ENCODE measurements around the gene PDGFRB. TPM values are rescaled to one million over a fixed set of nuclear protein-coding genes. Genes with fewer than 3 reads are reported as not detected.

The PDGFRB gene
- total and polyA plus RNA-seq, 9 of the 15 experiments (the other 6 are each of a cell fraction or from before 2014, with no cell fraction given): 0.01 to 1.5 (median 0.09) TPM; not detected in 3

DNA sequence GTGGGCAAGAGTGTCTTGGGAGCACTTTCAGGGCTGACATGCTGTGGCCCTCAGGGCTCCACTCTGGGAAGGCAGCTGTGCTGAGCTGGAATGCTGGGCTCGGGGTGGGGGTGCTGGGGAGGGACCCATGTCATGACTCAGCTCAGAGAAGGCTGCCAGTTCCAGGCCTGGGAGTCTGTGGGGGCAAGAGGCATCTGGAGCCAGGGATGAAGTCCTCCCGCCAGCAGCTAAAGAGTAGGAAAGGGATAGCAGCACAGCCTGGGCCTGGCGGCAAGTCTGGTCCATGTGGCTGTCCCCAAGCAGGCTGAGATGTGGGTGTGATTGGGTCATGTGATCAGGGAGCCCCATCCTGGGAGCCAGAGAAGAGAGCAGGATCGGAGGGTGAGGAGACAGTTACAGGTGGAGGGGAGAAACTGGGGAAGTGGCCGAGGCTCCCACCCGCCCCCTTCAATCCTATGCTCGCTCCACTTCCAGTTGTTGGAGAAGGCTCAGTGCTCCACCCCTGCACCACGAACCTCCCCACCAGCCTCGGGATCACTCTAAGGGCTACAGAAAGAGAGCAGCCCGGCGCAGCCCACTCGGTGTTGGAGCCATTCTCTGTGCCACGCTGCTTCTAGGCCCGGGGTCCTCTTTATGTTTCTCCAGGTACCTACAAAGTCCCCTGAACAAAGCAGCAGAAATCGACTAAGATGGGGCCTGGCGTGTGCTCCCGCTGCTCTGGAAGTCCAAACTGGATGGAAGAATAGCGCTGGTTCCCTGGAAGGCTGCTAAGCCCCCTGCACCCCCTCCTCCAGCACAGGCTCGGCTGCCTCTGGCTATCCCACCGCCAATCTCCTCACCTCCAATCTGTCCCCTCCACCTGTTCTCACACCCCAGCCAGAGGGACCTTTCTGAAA lies 12.0 kb downstream of the PDGFRB start:
- WGBS (ENCODE audit: insufficient coverage, low coverage, missing lambda C conversion rate): 69% methylated on average over 18 of the region's 20 CpGs
- ATAC-seq: peak; percentile 56
- peak overlapping the region; percentile 71 for H3K4me2 ChIP-seq (ENCODE audit: insufficient read depth, low read length)
- no peaks in the 10 kb centered on the region for H3K9me3 ChIP-seq (replicated peaks; ENCODE audit: control insufficient read depth, insufficient read depth, low read depth, low read length)
- H3K79me2 ChIP-seq (ENCODE audit: control insufficient read depth, insufficient read depth, low read length): no peaks in the 10 kb centered on the region
- CTCF ChIA-PET (ENCODE audit: low intra/inter-chr PET ratio): no interaction called here
- no peaks in the 10 kb centered on the region for H3K36me3 ChIP-seq (ENCODE audit: control insufficient read depth, insufficient read depth, low read length)
- 0 out of 5 replicates have a peak, but pooled peaks cover 0 to 6% of the 10 kb centered on the region in 2 experiments for H3K27me3 ChIP-seq (ENCODE audit: control insufficient read depth in 2 of 2, insufficient read depth in 2 of 2, low read length in 2 of 2)
- no peaks in the 10 kb centered on the region for H3K9me1 ChIP-seq (ENCODE audit: control insufficient read depth, insufficient read depth, low read length)
- in situ Hi-C loops (cut with MboI) (no loop called here), intact Hi-C loops (cut with micrococcal nuclease) (no loop called here)
- peak overlapping the region; percentile 54; the same call in 2 of the 3 replicates for H3K27ac ChIP-seq (ENCODE audit: extremely low read depth, low read depth, low read length)
- peaks cover 30 to 40% of the 10 kb centered on the region in 2 experiments for H3K4me1 ChIP-seq (replicated peaks in 1 of 2; ENCODE audit: control insufficient read depth in 2 of 2, insufficient read depth in 2 of 2, low read length in 2 of 2)
- POLR2A ChIA-PET: interaction anchor here (0.6 to 1.0 kb wide), 2 partner anchors 10 to 254 kb away, joined by 3 to 4 read pairs; no protein-coding TSS in a partner anchor
- H4K20me1 ChIP-seq (replicated peaks; ENCODE audit: control insufficient read depth, insufficient read depth, low read length): no peaks in the 10 kb centered on the region
- no TSS peak for BruUV-seq (replicated peaks)
- H3K9ac ChIP-seq (ENCODE audit: insufficient read depth in 1 of 2, low read depth in 2 of 2, low read length in 2 of 2): peak overlapping the region in 1 of 2 experiments; percentile 77; a peak in 2 of 4 replicates
- peak; percentile 37 to 62 (median 52) for DNase-seq (ENCODE audit: extremely low read depth in 1 of 4, low spot score in 3 of 4)
- peak overlapping the region; percentile 78 for H2AFZ ChIP-seq (ENCODE audit: low read depth, low read length)
- H3K4me3 ChIP-seq: no peak overlapping the region
- no peak for FAIRE-seq
- TF ChIP-seq, protein P1, sequence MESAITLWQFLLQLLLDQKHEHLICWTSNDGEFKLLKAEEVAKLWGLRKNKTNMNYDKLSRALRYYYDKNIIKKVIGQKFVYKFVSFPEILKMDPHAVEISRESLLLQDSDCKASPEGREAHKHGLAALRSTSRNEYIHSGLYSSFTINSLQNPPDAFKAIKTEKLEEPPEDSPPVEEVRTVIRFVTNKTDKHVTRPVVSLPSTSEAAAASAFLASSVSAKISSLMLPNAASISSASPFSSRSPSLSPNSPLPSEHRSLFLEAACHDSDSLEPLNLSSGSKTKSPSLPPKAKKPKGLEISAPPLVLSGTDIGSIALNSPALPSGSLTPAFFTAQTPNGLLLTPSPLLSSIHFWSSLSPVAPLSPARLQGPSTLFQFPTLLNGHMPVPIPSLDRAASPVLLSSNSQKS (CRISPR knock-in tag; IDR thresholded peaks at IDR 0.05): no peak
- TF ChIP-seq, protein P2, sequence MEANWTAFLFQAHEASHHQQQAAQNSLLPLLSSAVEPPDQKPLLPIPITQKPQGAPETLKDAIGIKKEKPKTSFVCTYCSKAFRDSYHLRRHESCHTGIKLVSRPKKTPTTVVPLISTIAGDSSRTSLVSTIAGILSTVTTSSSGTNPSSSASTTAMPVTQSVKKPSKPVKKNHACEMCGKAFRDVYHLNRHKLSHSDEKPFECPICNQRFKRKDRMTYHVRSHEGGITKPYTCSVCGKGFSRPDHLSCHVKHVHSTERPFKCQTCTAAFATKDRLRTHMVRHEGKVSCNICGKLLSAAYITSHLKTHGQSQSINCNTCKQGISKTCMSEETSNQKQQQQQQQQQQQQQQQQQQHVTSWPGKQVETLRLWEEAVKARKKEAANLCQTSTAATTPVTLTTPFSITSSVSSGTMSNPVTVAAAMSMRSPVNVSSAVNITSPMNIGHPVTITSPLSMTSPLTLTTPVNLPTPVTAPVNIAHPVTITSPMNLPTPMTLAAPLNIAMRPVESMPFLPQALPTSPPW (CRISPR knock-in tag; IDR thresholded peaks at IDR 0.05): peak; percentile 24; the same call in 1 of the 2 replicates
- TF ChIP-seq SIRT6 (IDR thresholded peaks at IDR 0.05; ENCODE audit: low read depth, low read length) (no peak), ZNF589 (CRISPR knock-in tag; IDR thresholded peaks at IDR 0.05; ENCODE audit: low read depth) (peak; percentile 88), KLF16 (IDR thresholded peaks at IDR 0.05) (no peak), MCM3 (IDR thresholded peaks at IDR 0.05) (no peak), SMARCE1 (IDR thresholded peaks at IDR 0.05) (no peak)
- TF ChIP-seq, protein P3, sequence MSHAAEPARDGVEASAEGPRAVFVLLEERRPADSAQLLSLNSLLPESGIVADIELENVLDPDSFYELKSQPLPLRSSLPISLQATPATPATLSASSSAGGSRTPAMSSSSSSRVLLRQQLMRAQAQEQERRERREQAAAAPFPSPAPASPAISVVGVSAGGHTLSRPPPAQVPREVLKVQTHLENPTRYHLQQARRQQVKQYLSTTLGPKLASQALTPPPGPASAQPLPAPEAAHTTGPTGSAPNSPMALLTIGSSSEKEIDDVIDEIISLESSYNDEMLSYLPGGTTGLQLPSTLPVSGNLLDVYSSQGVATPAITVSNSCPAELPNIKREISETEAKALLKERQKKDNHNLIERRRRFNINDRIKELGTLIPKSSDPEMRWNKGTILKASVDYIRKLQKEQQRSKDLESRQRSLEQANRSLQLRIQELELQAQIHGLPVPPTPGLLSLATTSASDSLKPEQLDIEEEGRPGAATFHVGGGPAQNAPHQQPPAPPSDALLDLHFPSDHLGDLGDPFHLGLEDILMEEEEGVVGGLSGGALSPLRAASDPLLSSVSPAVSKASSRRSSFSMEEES (CRISPR knock-in tag; IDR thresholded peaks at IDR 0.05): peak; percentile 87
- TF ChIP-seq, protein P4, sequence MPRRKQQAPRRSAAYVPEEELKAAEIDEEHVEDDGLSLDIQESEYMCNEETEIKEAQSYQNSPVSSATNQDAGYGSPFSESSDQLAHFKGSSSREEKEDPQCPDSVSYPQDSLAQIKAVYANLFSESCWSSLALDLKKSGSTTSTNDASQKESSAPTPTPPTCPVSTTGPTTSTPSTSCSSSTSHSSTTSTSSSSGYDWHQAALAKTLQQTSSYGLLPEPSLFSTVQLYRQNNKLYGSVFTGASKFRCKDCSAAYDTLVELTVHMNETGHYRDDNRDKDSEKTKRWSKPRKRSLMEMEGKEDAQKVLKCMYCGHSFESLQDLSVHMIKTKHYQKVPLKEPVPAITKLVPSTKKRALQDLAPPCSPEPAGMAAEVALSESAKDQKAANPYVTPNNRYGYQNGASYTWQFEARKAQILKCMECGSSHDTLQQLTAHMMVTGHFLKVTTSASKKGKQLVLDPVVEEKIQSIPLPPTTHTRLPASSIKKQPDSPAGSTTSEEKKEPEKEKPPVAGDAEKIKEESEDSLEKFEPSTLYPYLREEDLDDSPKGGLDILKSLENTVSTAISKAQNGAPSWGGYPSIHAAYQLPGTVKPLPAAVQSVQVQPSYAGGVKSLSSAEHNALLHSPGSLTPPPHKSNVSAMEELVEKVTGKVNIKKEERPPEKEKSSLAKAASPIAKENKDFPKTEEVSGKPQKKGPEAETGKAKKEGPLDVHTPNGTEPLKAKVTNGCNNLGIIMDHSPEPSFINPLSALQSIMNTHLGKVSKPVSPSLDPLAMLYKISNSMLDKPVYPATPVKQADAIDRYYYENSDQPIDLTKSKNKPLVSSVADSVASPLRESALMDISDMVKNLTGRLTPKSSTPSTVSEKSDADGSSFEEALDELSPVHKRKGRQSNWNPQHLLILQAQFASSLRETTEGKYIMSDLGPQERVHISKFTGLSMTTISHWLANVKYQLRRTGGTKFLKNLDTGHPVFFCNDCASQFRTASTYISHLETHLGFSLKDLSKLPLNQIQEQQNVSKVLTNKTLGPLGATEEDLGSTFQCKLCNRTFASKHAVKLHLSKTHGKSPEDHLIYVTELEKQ (CRISPR knock-in tag; IDR thresholded peaks at IDR 0.05): no peak
- TF ChIP-seq, protein P5, sequence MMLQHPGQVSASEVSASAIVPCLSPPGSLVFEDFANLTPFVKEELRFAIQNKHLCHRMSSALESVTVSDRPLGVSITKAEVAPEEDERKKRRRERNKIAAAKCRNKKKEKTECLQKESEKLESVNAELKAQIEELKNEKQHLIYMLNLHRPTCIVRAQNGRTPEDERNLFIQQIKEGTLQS (IDR thresholded peaks at IDR 0.05): 0 out of 2 replicates have a peak, but pooled peaks have one; percentile 2
- TF ChIP-seq, protein P5 (CRISPR knock-in tag; conservative IDR thresholded peaks at IDR 0.05): no peak
